GM19238 (cell line): ENCODE measurements around the gene SYT15B.
"Not testable (repeated sequence)": the region's sequence is repeated elsewhere in the genome, so short reads cannot be mapped to it uniquely, and the experiment has no call there.

Experiments
- DNase-seq: peaks from one replicate; pipeline ENCODE4 v3.0.0; 2011; ENCODE audit warnings: low spot score; ENCODE audit not compliant: insufficient read length

The SYT15B gene

DNA sequence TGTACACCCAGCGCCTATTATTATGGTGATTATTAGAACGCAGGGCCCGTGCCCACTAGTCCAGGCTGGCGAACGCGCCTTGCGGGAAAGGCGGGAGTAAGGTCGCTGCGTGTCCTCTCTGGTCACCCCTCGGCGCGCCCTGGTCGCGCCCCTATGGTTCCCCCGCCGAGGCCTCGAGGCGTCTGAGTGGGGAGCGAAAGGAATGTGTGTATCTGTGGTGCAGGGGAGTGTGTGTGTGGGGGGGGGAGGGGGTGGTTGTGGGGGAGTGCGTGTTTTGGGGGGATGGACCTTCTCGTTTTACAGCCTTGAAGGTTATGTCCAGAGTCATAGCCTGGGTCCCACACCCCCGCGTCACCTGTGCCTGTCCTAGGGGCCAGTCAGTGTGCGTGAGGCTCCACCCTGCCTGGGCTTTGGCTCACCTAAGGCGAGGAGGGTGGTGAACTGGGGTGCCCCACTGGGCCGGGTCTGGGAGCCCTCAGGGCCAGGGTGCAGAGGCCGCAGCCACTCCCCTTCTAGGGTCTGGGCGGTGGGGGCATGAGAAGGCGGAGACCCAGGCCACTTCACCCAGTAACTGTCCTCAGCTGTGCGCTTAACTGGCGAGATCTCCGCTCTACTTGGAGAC is at the start of gene SYT15B:
Gene SYT15B, minus strand, starts transcription at position 39 of the 622 bp plus-strand sequence. CDS start 952 bp downstream, outside the sequence.
- not testable (repeated sequence) for DNase-seq

DNA sequence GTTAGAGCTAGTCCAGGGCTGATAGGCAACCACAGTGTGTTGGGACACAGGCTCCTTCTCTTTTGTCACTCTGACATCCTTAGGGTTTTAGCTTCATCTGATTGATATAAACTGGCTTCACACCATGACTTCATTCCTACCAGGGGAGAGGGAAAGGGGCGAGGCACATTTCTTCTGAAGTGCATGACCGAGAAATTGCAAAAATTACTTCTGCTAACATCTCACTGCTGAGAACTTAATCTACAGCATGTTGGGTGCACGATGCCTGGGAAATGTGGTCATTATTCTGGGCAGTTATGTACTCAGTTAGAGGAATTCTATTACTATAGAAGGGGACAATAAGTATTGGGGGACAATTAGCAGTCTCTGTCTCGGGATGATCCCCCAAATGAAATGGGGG is 16.2 kb upstream of the SYT15B start:
- not testable (repeated sequence) for DNase-seq

DNA sequence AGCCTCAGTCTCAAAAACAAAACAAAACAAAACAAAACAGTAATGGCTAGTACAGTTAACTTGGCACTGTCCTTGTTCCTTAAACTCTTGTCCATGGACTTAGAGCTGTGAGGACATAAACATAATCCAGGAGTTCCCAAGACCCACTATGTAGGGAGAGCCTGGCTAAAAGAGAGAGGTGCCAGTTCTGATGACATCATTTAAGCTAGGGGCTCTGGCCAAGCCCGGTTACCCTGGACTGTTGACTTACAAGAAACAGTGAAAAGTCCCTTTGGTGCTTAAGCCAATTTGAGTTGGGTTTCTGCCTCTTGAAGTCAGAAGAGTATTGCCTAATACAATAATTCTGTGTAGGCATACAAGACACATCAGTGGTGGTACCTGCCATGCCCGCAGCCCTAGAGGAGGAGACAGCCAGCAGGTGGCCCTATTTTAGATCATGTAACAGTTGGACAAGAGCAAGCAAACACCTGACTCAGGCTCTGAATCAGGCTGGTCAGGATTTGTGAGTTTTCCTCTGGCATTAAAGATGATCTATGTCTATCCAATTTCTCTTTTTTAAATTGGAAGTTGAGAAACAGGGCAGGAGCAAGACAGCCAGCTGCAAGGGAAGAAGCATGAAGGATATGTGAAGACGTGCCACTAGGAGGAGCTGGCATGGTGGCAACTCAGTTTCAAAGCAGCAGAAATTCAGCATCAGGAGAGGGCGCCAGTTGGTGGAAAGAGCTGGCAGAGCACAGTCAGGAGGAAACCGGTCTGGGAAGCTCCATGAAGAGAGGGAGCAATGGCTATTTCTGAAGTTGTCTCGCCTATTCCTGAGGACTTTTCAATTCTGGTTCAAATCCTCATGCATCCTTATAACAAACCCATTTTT is 12.2 kb upstream of the SYT15B start:
- not testable (repeated sequence) for DNase-seq

DNA sequence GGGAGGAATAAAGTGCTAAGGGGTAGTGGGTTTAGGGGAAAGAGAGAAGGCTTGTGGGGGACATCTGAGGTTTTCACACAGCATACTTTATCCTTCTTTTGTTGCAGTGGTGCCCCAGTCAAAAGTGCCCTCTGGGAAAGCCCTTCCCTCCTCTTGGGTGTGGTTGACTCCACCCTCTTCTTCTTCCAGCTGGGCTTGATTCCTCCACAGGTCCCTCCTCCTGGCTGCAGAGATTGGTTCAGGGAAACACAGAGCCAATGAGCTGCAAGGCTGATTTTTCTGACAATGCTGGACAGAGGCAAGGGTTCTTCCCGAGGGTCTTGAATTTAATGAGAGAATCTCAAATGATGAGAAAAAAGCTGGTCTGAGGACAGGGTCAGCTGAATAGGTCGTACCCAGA is 7.4 kb upstream of the SYT15B start:
- DNase-seq: not testable (repeated sequence)

- not testable (repeated sequence) for DNase-seq
These were observed 5.3 kb upstream of the SYT15B start for GRCh38 chr10:47768578-47769115.

GRCh38 chr10:47768085-47768484 is 4.7 kb upstream of the SYT15B start:
- DNase-seq: not testable (repeated sequence)

DNA sequence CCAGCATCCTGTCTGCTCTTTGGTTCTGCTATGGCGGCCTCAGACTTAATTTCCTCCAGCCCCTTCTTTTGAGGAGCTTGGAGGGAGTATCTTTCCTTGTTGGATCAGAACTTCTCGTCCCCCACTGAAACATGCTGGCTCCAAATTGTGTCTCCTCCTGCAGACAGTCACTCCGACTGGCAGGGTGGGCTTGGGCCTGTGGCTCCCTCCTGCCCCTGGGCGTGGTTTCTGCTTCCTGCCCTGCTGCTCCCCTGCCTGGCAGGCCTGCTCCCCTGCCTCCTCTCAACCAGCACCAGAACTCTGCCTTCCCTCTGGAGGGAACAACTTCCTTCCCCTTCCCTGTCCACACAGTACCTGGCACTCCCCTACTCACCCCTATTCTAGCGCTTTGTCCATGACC is 3.8 kb upstream of the SYT15B start:
- not testable (repeated sequence) for DNase-seq

- DNase-seq: not testable (repeated sequence)
These were observed 1.8 kb upstream of the SYT15B start for GRCh38 chr10:47765232-47765631.

DNA sequence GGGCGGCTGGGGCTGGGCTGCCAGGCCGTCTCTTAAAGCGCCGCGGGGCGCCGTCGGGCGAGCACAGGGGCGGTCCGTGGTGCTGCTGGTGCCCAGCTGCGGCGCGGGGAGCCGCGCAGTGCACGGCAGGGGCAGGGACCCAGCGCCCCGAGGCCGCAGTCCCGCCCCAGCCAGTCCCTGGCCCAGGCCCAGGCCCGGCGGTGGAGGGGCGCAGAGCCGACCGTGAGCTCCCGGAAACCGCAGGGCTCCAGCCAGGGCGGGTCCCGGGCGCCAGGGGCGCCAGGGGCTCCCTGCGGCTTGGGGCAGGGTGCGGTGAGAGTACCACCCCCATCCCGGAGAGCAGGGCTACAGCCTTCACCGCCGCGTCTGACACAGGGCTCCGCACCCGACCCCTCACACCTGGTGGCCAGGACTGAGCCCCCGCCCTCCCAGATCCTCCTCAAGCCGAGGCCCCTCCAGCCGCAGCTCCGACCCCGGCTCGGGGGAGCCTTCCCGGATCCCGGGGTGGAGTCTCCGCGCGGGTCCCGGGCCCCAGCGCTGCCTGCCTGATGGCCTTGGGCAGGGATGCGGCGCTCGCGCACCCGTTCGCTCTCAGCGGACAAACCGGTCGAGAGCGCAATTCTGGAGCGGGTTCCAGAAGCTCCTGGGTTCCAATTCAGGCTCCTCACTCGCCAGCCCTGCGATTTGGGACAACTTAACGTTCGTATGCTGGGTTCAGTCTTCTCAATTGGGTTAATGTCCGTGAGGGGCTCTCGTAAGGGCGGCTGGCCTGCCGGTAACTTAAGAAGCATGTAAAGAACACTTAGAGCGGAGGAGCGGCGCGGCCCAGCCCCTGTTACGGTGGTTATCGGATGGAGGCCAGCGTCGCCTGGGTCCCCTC is 478 bp downstream of the SYT15B start:
- not testable (repeated sequence) for DNase-seq

GRCh38 chr10:47758855-47759254 is 4.5 kb downstream of the SYT15B start:
- DNase-seq: not testable (repeated sequence)

DNA sequence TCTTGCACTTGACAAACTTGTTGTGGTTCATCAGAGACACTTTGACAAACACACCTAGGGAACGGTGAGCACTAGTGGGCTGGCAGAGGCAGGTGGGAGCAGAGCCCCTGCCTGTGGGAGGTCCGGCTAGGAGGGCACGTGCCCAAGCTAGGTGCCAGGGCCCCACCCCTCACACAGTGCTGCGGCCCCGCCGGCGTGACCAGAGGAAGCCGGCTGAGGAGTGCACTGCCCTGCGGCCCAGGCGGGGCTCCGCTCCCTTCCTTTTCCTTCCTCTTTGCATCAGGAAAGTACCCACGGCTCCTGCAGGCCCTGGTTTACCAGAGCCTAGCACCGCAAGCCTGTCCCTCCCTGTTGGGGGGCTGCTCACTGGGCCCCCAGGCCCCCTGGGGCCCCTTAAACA is 7.2 kb downstream of the SYT15B start:
- not testable (repeated sequence) for DNase-seq

- not testable (repeated sequence) for DNase-seq
These were observed 9.5 kb downstream of the SYT15B start for GRCh38 chr10:47753871-47754270.

DNA sequence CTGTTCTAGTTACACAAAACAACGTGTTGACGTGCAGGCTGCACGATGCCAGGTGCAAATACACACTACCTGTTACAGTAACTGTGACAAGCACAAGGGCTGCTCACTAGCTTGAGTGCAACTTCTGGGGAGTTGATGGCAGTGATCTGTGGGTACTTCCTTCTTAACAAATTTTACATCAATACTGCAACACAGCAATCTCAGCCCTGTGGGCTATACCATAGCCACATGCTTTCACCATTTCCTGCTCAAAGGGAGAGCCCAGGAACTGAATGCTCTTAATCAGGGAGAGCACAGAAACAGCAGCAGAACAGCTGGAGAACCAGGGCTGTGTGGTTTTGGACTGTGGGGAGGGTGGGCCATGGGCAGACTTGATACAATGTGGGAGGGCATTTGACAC is 10.2 kb downstream of the SYT15B start:
- not testable (repeated sequence) for DNase-seq

DNA sequence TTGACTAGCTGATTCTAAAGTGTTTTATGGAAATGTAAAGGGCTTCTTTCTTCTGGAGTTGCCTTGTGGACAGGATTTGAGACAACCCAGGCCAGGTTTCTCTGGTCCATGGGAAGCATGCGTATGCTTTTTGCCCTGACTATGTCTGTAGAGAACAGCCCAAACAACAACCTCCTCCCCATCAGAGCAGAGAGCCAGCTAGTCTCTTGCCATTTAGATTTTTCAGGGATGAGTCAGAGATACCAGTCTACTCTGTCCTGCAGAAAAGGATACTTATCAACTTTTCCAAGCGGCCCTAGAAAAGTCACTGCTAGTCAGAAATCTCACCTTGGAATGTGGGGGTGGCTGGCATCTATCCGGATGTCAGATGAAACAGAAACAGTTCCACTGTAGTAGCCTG is 11.6 kb downstream of the SYT15B start:
- DNase-seq: not testable (repeated sequence)

DNA sequence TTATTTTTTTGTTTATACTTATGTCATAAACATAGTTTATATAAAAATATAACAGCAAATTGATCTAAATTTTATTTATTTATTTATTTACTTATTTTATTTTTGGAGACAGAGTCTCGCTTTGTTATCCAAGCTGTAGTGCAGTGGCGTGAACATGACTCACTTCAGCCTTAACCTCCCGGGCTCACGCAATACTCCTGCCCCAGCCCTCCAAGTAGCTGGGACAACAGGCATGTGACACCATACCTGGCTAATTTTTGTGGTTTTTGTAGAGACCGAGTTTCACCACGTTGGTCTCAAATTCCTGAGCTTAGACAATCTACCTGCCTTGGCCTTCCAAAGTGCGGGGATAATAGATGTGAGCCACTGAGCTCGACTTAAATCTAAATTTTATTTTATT is 13.0 kb downstream of the SYT15B start:
- not testable (repeated sequence) for DNase-seq

GRCh38 chr10:47746780-47747376 is 16.5 kb downstream of the SYT15B start:
- DNase-seq: not testable (repeated sequence)

GRCh38 chr10:47744881-47745280 is 18.5 kb downstream of the SYT15B start:
- DNase-seq: not testable (repeated sequence)

DNA sequence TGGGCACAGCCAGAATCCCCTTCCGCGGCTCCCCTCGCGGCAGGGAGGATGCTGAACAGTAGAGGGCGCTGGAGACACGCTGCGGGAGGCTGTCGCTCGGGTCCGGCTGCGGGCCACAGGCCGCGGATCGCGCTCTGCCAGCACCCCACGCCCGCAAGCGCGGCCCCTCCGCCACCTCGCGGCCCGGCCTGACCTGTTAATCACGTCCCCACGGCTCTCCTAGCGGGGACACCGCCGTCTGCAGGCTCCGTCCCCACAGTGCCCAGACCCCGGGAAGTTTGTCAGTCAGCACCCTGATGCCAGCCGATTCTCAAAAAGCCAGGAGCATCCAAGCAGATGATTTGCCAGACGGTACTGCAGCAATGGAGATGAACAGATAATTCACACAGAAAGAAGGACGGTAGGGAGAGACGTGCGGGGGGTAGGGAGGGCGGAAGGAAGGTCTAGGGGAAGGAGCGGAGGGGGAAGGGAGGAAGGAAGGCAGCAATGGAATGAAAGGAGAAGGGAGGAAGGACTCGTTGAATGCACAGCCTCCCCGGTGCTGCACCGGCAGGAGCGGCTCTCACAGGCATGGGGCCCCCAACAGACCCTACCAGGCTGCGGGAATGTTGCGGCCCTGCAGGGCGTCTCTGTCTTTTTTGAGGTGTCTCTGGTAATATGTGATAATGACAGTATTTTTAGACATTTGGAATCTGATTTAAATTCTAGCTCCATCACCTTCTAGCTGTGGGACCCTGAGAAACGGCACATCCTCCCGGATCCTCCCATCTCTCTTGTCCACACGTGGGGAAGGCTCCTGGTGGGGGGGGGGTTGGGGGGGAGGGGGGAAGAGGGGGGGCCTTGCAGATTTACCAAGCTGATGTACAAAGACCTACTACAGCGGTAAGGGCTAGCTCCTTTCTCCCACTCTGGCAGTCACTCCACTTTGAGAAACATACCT is 19.5 kb downstream of the SYT15B start:
- not testable (repeated sequence) for DNase-seq

- not testable (repeated sequence) for DNase-seq
These were observed 22.5 kb downstream of the SYT15B start for GRCh38 chr10:47740868-47741267.

- not testable (repeated sequence) for DNase-seq
These were observed 32.5 kb downstream of the SYT15B start for GRCh38 chr10:47730911-47731310.
